Measurements from ENCODE around the gene POGLUT2. TPM values are rescaled to one million over a fixed set of nuclear protein-coding genes. Genes with fewer than 3 reads are reported as not detected.

The POGLUT2 gene
- total and polyA plus RNA-seq, 2 donors (not counting 3 experiments of a cell fraction or from before 2014, with no cell fraction given): 17.9 to 22.5 TPM

- Histone ChIP-seq H3K9ac (replicated peaks; ENCODE audit: extremely low read depth, insufficient read depth, low read length) (no peak overlapping the region), H3K4me1 (ENCODE audit: control insufficient read depth, extremely low read depth, insufficient read depth, low read length) (peaks cover 2% of the 10 kb centered on the region), H3K9me3 (replicated peaks; ENCODE audit: control insufficient read depth, insufficient read depth, low read length) (no peaks in the 10 kb centered on the region), H3K79me2 (ENCODE audit: control insufficient read depth, insufficient read depth, low read length) (peaks cover 20% of the 10 kb centered on the region), H3K27me3 (ENCODE audit: control insufficient read depth in 2 of 2, insufficient read depth in 2 of 2, low read length in 2 of 2) (no peaks in the 10 kb centered on the region), H3K9me1 (replicated peaks; ENCODE audit: control insufficient read depth, extremely low read depth, insufficient read depth, low read length) (no peaks in the 10 kb centered on the region), H2AFZ (ENCODE audit: low read depth, low read length) (no peak overlapping the region), H3K4me3 (replicated peaks in 1 of 3; ENCODE audit: insufficient read depth in 1 of 3, low read depth in 1 of 3, low read length in 3 of 3) (no peak overlapping the region), H3K4me2 (ENCODE audit: insufficient read depth, low read length) (no peak overlapping the region), H3K36me3 (ENCODE audit: control insufficient read depth in 2 of 2, extremely low read depth in 1 of 2, insufficient read depth in 2 of 2, low read length in 2 of 2) (peaks cover 0 to 2% of the 10 kb centered on the region in 2 experiments), H3K27ac (ENCODE audit: insufficient read depth, low read depth, low read length) (no peak overlapping the region), H4K20me1 (replicated peaks; ENCODE audit: control insufficient read depth, extremely low read depth, insufficient read depth, low read length) (peaks cover 3% of the 10 kb centered on the region)
- POLR2A ChIA-PET: no interaction called here
- CTCF ChIA-PET: interaction anchor here (1.7 kb wide), 1 partner anchor 15 kb away, joined by 3 read pairs; no protein-coding TSS in a partner anchor
- BruUV-seq (replicated peaks): no TSS peak
- intact Hi-C loops (cut with micrococcal nuclease) (no loop called here), dilution Hi-C loops (cut with MboI; ENCODE audit: extremely low pct_ligation_motif_present, low sequenced_read_pairs) (no loop called here)
- no peak for DNase-seq (ENCODE audit: low read depth, low spot score)
- FAIRE-seq: no peak
- TF ChIP-seq JUN (IDR thresholded peaks at IDR 0.05; ENCODE audit: borderline replicate concordance, insufficient read depth, insufficient read length, low read depth): no peak
- no peak for TF ChIP-seq GATA2 (IDR thresholded peaks at IDR 0.05; ENCODE audit: insufficient read depth, insufficient read length, low read depth, low read length)
- no peak for TF ChIP-seq EZH2 (IDR thresholded peaks at IDR 0.05; ENCODE audit: borderline replicate concordance, low read depth, low read length, severe bottlenecking)
- no peak for TF ChIP-seq CTCF (IDR thresholded peaks at IDR 0.05; ENCODE audit: extremely low read depth in 1 of 2, insufficient read depth in 1 of 2, low read depth in 1 of 2, low read length in 2 of 2)
- no peak for TF ChIP-seq MYC (IDR thresholded peaks at IDR 0.05; ENCODE audit: low read depth, low read length)
- TF ChIP-seq FOS (IDR thresholded peaks at IDR 0.05; ENCODE audit: borderline replicate concordance, insufficient read depth, low read length): no peak
- no peak for TF ChIP-seq MAX (IDR thresholded peaks at IDR 0.05; ENCODE audit: insufficient read depth, insufficient read length)
- no peak for TF ChIP-seq POLR2AphosphoS5 (IDR thresholded peaks at IDR 0.05; ENCODE audit: insufficient read depth, low read depth, low read length)
- TF ChIP-seq POLR2A (IDR thresholded peaks at IDR 0.05; ENCODE audit: low read depth, low read length): no peak
Measured at GRCh38 chr13:102815788-102816187, 17.0 kb upstream of the POGLUT2 start.
